Measurements from ENCODE around the gene USP48. TPM values are rescaled to one million over a fixed set of nuclear protein-coding genes. Genes with fewer than 3 reads are reported as not detected.

USP48 gene
- total RNA-seq, 1 donor from 2014 or later, result 26.1 TPM

DNA sequence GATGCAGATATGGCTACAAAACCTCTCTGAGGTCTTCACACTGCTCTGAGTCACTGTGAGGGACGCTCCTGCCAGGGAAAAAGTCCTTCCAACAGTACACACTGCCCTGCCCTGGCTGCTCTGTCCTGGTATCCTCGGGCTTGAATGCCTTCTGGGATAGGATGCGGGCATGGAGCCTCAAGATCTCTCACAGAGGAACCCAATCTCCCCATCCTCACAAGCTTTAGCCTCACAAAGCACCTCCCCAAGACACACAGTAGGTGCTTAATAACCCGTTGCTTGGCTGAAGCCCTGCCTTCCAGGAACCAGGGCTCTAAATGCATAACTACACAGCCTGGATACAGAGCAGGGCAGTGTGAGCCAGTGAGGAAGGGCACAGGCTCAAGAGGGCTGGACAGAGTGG lies 123.0 kb downstream of the USP48 start:
- TF ChIP-seq, protein P1, sequence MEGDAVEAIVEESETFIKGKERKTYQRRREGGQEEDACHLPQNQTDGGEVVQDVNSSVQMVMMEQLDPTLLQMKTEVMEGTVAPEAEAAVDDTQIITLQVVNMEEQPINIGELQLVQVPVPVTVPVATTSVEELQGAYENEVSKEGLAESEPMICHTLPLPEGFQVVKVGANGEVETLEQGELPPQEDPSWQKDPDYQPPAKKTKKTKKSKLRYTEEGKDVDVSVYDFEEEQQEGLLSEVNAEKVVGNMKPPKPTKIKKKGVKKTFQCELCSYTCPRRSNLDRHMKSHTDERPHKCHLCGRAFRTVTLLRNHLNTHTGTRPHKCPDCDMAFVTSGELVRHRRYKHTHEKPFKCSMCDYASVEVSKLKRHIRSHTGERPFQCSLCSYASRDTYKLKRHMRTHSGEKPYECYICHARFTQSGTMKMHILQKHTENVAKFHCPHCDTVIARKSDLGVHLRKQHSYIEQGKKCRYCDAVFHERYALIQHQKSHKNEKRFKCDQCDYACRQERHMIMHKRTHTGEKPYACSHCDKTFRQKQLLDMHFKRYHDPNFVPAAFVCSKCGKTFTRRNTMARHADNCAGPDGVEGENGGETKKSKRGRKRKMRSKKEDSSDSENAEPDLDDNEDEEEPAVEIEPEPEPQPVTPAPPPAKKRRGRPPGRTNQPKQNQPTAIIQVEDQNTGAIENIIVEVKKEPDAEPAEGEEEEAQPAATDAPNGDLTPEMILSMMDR (IDR thresholded peaks at IDR 0.05; ENCODE audit: insufficient read depth, low read length, poor library complexity, severe bottlenecking), result no peak

DNA sequence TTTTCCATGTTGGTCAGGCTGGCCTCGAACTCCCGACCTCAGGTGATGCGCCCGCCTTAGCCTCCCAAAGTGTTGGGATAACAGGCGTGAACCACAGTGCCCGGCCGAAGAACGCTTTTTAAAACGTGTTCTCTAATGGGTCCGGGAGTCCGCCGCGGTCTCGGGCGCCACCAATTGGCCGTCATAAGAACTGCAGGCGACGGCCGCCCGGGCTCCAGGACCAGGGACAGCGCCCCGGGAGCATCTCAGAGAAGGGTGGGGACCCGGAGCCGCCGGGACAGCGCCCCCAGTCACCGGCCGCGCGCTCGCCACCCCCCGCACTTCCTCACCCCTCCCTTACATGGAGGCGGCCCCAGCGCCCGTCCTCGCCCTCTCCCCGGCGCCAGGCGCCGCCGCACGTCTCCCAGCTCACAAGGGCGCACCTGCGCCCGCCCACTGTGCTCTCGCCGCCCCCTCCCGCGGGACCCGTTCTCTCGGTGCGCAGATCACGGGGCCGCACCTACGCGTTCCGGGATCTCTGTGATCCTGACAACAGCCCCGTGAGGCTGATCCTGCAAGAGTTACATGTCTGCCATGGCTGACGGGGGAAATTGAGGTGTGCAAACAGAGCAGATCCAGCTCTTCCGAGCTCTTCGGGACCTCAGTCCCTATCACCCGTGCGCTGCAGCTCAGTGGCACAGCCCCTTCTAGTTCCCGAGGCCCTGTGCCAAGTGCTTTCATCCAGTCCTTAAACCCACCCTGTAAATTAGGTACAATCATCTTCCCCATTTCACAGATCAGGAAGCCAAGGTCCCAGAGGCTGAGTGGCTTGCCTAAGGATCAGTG lies 123.6 kb downstream of the USP48 start:
- H3K36me3 ChIP-seq (ENCODE audit: control insufficient read depth, insufficient read depth, low read length), result no peaks in the 10 kb centered on the region
- TF ChIP-seq, protein P1 (IDR thresholded peaks at IDR 0.05; ENCODE audit: insufficient read depth, low read length, poor library complexity, severe bottlenecking), result peak; percentile 94
- no peak for DNase-seq (ENCODE audit: low read depth)
- H3K4me3 ChIP-seq (ENCODE audit: low read depth, low read length), result peak overlapping the region; percentile 9
- peaks cover 31% of the 10 kb centered on the region for H3K27me3 ChIP-seq (ENCODE audit: control insufficient read depth, insufficient read depth, low read length)

More for the DNA sequence above, 123.0 kb downstream of the USP48 start:
- Histone ChIP-seq H3K36me3 (ENCODE audit: control insufficient read depth, insufficient read depth, low read length) (no peaks in the 10 kb centered on the region), H3K27me3 (ENCODE audit: control insufficient read depth, insufficient read depth, low read length) (peaks cover 31% of the 10 kb centered on the region), H3K4me3 (ENCODE audit: low read depth, low read length) (no peak overlapping the region)
- no peak for DNase-seq (ENCODE audit: low read depth)

DNA sequence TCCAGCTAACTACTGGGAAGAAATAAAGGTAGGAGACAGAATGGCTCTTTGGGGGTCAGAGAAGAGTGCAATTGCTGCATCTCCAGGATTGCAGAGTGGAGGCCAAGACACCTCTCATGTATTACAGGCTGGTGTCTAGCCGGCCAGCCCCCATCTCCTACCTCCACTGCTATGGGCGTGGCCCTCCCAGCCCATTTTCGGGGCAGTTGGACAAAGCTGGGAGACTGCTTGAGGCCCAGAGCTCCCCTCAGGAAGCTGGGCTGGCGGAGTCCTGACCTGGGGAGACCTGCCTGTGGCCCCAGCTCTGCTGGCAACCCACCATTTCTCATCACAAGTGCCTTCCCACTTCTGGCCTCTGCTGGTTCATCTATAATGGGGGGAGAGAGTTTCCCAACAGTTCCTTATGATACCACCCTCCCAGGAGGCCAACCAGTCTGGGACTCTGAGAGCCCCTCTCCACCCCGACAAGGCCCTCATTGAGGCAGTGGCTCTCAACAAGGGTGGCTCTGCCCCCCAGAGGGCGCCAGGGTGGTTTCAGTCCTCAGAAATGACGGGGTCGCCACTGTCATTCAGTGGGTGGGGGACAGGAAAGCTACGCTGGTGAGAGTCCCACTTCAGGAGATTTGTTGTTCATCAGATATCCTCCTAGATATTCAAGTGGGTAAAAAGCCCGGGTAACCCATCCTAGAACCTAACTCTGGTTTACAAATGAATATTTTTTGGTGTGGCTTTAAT lies 125.3 kb downstream of the USP48 start:
- no peaks in the 10 kb centered on the region for H3K36me3 ChIP-seq (ENCODE audit: control insufficient read depth, insufficient read depth, low read length)
- no peak for DNase-seq (ENCODE audit: low read depth)
- no peak overlapping the region for H3K4me3 ChIP-seq (ENCODE audit: low read depth, low read length)
- peaks cover 17% of the 10 kb centered on the region for H3K27me3 ChIP-seq (ENCODE audit: control insufficient read depth, insufficient read depth, low read length)
- TF ChIP-seq, protein P1 (IDR thresholded peaks at IDR 0.05; ENCODE audit: insufficient read depth, low read length, poor library complexity, severe bottlenecking), result no peak

DNA sequence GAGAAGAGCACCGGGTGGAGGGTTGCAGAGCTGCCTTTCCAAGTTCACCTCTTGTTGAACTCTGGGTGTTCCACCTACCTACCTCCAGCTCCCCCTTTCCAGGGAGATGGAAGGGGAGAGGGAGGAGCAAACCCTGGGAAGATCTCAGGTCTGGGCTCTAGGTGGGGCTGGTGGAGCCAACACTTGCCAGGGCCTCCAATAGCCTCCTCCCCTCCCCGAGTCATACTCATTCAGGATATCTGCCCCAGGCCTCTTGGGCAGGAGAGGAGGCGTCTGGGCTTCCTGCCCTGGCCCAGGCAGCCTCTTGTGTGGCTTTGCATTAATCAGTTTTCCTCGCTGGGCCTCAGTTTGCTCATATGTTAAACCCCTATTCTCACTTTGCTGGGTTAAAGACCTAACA lies 127.2 kb downstream of the USP48 start:
- H3K27me3 ChIP-seq (ENCODE audit: control insufficient read depth, insufficient read depth, low read length), result peaks cover 23% of the 10 kb centered on the region
- DNase-seq (ENCODE audit: low read depth), result no peak
- H3K36me3 ChIP-seq (ENCODE audit: control insufficient read depth, insufficient read depth, low read length), result no peaks in the 10 kb centered on the region
- H3K4me3 ChIP-seq (ENCODE audit: low read depth, low read length), result no peak overlapping the region
- TF ChIP-seq, protein P1 (IDR thresholded peaks at IDR 0.05; ENCODE audit: insufficient read depth, low read length, poor library complexity, severe bottlenecking), result peak; percentile 26

DNA sequence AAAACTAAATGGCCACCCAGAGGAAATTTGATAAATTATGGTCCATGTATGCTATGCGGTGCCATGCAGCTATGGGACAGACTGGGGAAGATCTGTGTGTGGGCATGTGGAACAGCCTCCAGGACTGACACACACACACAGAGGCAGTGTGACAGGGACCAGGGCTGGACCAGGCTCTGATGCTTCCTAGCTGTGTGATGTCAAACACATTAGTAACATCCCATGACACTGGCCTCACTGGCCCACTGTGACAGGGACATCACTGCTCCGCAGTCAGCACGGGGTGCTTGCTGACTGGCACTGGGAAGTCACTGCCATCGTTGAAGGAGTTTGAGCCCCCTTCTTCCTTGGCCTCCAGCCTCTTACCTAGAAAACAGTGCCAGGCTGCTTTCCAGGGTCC lies 127.7 kb downstream of the USP48 start:
- no peak for DNase-seq (ENCODE audit: low read depth)
- Histone ChIP-seq H3K4me3 (ENCODE audit: low read depth, low read length) (no peak overlapping the region), H3K27me3 (ENCODE audit: control insufficient read depth, insufficient read depth, low read length) (peaks cover 26% of the 10 kb centered on the region), H3K36me3 (ENCODE audit: control insufficient read depth, insufficient read depth, low read length) (no peaks in the 10 kb centered on the region)
- TF ChIP-seq, protein P1 (IDR thresholded peaks at IDR 0.05; ENCODE audit: insufficient read depth, low read length, poor library complexity, severe bottlenecking), result no peak

Measured in kidney epithelial cell (primary cell).